ENCODE data around the gene BUB1. TPM values are rescaled to one million over a fixed set of nuclear protein-coding genes. Genes with fewer than 3 reads are reported as not detected.

Gene BUB1
- total and polyA plus RNA-seq, 2 of the 8 experiments (the other 6 are each of a cell fraction or from before 2014, with no cell fraction given), result 48.4 to 113 TPM

DNA sequence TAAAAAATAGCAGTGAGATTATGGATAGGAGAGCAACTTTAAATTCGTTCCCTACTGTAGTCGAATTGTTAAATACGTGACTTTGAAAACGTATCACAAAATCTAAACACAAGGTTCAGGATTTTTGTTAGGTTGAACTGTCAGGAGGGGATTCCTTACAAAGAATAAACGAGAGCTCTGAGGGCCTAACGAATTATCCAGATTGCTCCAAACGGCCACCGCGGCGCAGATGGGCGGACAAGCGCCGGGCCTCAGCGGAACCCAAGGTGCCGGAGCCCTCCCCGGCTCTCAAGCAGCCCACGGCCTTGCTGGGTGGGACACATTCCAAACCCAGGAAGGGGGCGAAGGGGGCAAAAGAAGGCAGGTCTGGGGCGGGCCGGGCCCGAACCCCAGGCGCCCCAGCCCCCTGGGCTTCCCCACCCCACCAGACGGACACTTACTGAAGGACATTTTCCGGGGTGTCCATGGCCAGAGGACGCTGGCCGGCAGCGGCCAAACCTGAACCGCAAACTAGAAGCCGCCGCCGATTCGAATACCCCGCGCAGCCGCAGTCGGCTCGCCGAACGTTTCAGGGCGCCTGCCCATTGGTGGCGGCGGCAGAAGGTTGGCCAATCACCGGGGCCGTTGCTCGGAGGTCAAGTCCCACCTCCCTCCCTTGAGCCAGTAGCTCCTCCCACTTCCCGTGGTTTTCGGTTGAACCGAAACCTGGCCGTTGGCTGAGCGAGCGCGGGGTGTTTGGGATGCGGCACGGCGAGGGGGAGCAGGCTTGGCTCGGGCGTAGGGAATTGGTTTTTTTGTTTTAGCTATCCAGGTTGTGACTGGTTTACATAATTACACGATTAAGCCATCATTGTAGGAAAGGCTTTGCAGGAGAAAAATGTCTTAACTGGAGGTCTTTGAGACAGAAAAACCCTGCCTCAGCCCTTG is at the start of gene BUB1 (continued):
- TF ChIP-seq RFX5 (IDR thresholded peaks at IDR 0.05; ENCODE audit: borderline replicate concordance, low read depth, low read length), result no peak
- TF ChIP-seq PHF8 (conservative IDR thresholded peaks at IDR 0.05; ENCODE audit: low read depth, low read length), result peak; percentile 67
- no peak for TF ChIP-seq CEBPB (IDR thresholded peaks at IDR 0.05; ENCODE audit: low read depth, low read length)
- TF ChIP-seq CTBP2 (IDR thresholded peaks at IDR 0.05; ENCODE audit: borderline replicate concordance, insufficient read depth, insufficient read length, low read length), result no peak
- TF ChIP-seq CREB1 (IDR thresholded peaks at IDR 0.05), result no peak
- no peak for TF ChIP-seq YY1 (IDR thresholded peaks at IDR 0.05; ENCODE audit: low read depth, low read length)
- TF ChIP-seq POU5F1 (IDR thresholded peaks at IDR 0.05; ENCODE audit: low read depth, low read length), result no peak
- peak; percentile 74 for TF ChIP-seq TAF1 (IDR thresholded peaks at IDR 0.05; ENCODE audit: low read depth, low read length)
- TF ChIP-seq SP4 (IDR thresholded peaks at IDR 0.05; ENCODE audit: low read length), result 0 out of 2 replicates have a peak, but pooled peaks have one; percentile 59
- no peak for TF ChIP-seq GABPA (IDR thresholded peaks at IDR 0.05; ENCODE audit: borderline replicate concordance, insufficient read depth, low read length)
- TF ChIP-seq CBX5 (IDR thresholded peaks at IDR 0.05; ENCODE audit: low read depth, low read length), result no peak
- peak; percentile 72 for TF ChIP-seq NRF1 (IDR thresholded peaks at IDR 0.05; ENCODE audit: low read depth, low read length)
- no peak for TF ChIP-seq SAP30 (IDR thresholded peaks at IDR 0.05; ENCODE audit: insufficient read depth, insufficient replicate concordance, low read length)
- TF ChIP-seq SP2 (IDR thresholded peaks at IDR 0.05; ENCODE audit: low read length), result no peak
- TF ChIP-seq JUND (IDR thresholded peaks at IDR 0.05; ENCODE audit: low read length), result no peak
- TF ChIP-seq, protein P1, sequence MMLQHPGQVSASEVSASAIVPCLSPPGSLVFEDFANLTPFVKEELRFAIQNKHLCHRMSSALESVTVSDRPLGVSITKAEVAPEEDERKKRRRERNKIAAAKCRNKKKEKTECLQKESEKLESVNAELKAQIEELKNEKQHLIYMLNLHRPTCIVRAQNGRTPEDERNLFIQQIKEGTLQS (IDR thresholded peaks at IDR 0.05; ENCODE audit: insufficient read depth, low read depth, low read length), result no peak
- no peak for TF ChIP-seq NANOG (IDR thresholded peaks at IDR 0.05; ENCODE audit: insufficient read depth, low read depth, low read length, poor library complexity, severe bottlenecking)
- TF ChIP-seq, protein P2, sequence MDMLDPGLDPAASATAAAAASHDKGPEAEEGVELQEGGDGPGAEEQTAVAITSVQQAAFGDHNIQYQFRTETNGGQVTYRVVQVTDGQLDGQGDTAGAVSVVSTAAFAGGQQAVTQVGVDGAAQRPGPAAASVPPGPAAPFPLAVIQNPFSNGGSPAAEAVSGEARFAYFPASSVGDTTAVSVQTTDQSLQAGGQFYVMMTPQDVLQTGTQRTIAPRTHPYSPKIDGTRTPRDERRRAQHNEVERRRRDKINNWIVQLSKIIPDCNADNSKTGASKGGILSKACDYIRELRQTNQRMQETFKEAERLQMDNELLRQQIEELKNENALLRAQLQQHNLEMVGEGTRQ (IDR thresholded peaks at IDR 0.05; ENCODE audit: low read length), result no peak
- no peak for TF ChIP-seq SIX5 (IDR thresholded peaks at IDR 0.05; ENCODE audit: low read depth, low read length)
- TF ChIP-seq BCL11A (IDR thresholded peaks at IDR 0.05; ENCODE audit: low read depth in 2 of 2, low read length in 2 of 2), result no peak
- no peak for TF ChIP-seq BRCA1 (IDR thresholded peaks at IDR 0.05; ENCODE audit: low read depth, low read length)
- peak; percentile 87 for TF ChIP-seq ASH2L (IDR thresholded peaks at IDR 0.05; ENCODE audit: low read length)
- TF ChIP-seq RAD21 (IDR thresholded peaks at IDR 0.05 in 1 of 2, conservative IDR thresholded peaks at IDR 0.05 in 1 of 2; ENCODE audit: low read depth in 2 of 2, low read length in 2 of 2), result peak in 1 of 2 experiments; percentile 8; a peak in 1 of 4 replicates
